ENCODE results near the gene NLRP6.

DNA sequence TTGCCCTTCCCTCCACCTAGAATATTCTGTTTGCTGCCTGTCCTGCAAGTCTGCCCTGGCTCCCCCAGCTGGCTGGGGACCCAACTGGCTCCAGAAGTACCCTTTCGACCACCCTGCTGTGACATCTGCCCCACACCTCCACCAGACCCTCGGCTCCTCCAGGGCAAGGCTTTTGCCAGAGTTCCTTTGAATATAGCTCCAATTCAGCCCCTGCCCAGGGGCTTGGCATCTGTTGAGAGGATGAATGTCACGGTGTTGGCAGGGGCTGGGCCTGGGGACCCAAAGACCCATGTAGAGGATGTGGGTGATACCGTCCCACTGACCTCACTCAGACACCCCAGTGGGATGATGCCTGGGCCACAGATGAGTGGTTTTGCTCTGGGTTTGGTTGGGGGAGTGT lies 4.0 kb downstream of the NLRP6 start:
- no peak for TF ChIP-seq FOXK2 (IDR thresholded peaks at IDR 0.05)
- no peak for TF ChIP-seq FOXM1 (IDR thresholded peaks at IDR 0.05; ENCODE audit: borderline replicate concordance)
- no peak for TF ChIP-seq SP1 (IDR thresholded peaks at IDR 0.05)
- TF ChIP-seq ELF4 (IDR thresholded peaks at IDR 0.05) = no peak
- TF ChIP-seq ARNT (IDR thresholded peaks at IDR 0.05) = no peak
- TF ChIP-seq FOXA1 (IDR thresholded peaks at IDR 0.05) = no peak
- no peak for TF ChIP-seq SUZ12 (IDR thresholded peaks at IDR 0.05)

Measured in HEK293T (cell line).